ENCODE measurements around the gene GBX1. TPM values are rescaled to one million over a fixed set of nuclear protein-coding genes. Genes with fewer than 3 reads are reported as not detected.

The GBX1 gene
- total RNA-seq, 2 donors from 2014 or later = 0.31 TPM; not detected in 1

DNA sequence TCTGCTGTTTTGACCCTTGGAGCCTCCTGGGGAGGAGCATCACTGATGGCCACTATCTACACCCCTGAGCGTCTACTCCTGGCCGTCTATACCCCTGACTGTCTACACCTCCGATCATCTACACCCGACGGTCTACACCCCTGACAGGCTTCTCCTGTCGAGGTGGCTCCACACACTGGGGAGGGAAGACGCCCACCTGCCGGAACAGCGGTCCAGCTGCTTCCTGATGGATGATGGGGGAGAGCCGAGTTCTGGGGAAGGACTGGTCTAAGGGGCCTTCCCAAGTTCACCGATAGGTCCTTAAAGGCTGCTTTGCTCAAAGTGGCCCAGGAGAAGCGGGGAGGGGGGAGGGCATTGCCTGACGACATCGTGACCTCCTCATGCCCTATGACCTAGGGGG, 39.4 kb downstream of the GBX1 start:
- no peaks in the 10 kb centered on the region for H3K36me3 Mint-ChIP-seq
- no peak for DNase-seq (ENCODE audit: low spot score in 2 of 2)
- no peak for ATAC-seq
- H3K27ac Mint-ChIP-seq = no peak overlapping the region
- H3K9me3 Mint-ChIP-seq = no peaks in the 10 kb centered on the region

DNA sequence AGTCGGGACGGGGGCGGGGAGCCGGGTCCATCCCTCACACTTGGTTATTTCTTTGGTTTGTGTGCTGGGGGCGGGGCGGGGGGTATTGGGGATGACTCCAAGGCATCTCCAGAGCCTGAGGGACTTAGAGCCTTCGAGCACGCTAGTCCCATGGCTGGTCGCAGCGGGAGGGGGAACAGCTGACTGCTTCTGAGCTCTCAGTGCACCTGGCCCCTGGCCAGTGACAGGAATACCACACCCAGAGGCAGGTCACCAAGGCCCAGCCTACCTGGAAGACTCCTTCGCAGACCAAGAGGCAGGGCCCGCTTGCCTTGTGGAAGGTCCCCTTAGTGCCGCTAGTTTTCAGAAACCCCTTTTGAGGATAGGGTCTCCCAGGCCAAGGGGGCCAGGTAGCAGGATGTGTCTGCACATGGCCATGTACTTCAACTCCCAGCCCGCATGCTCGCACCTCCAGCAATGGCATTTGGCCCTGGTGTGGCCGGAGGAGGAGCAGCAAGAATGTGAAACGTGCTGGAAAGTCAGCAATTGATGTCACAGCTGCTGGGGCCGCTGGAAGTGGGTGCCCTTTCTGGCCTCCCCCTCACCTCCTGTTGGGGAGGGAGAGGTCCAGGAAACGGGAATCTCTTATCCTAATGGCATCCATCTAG, 40.9 kb downstream of the GBX1 start:
- ATAC-seq = no peak
- no peaks in the 10 kb centered on the region for H3K36me3 Mint-ChIP-seq
- H3K9me3 Mint-ChIP-seq = no peaks in the 10 kb centered on the region

DNA sequence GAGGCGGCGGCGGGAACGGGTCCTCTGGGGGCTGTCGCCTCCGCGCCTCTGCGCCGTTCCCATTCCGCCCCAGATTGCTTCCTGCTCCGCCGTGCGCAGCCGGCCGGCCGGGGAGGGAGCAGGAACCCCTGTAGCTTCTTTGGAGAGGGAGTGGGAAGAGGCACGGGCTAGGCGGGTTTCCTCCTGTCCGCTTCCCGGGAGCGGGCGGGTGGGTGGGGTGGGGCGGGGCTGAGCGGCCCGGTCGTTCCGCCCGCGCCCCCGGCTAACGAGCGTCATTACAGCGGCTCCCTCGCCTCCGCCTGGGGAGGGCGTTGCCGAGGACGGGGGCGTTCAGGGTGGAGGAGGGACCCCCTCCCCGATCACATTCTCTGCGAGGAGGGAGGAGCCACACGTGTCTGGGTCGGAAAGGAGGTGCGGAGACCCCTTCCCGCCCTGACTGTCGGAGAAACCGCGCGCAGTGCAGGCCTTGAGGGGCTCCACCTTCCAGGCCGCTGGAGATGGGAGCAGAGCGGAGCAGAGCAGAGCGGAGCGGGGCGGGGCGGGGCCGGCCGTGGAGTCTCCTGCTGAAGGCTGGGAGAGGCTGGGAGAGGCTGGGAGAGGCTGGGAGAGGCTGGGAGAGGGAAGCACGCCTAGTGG, 41.5 kb downstream of the GBX1 start:
- ATAC-seq (no peak), DNase-seq (ENCODE audit: low spot score in 2 of 2) (no peak)
- H3K36me3 Mint-ChIP-seq = no peaks in the 10 kb centered on the region
- H3K27ac Mint-ChIP-seq = no peak overlapping the region
- no peaks in the 10 kb centered on the region for H3K9me3 Mint-ChIP-seq

More for the DNA sequence above, 40.9 kb downstream of the GBX1 start:
- H3K27ac Mint-ChIP-seq = no peak overlapping the region
- DNase-seq (ENCODE audit: low spot score in 2 of 2) = no peak

DNA sequence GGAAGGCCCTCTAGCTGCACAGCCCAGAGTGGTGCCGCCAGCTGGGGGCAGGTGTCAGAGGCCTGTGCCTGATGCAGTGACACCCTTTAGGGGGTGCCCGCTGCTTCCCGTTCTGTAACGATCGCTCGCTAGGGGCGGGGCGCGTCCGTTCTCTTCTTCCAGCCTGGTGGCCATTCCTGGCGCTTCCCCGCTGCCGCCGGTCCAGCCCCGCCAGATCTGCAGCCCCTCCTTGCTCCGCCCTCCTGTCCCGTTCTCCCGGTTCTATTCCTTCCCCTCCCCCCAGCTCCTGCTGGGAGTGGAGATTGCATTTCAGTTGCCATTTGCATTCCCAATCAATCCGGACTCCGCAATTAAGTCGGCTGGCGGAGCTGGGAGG, 42.0 kb downstream of the GBX1 start:
- ATAC-seq (no peak), DNase-seq (ENCODE audit: low spot score in 2 of 2) (no peak)
- Mint-ChIP-seq H3K27ac (no peak overlapping the region), H3K9me3 (no peaks in the 10 kb centered on the region), H3K36me3 (no peaks in the 10 kb centered on the region)

DNA sequence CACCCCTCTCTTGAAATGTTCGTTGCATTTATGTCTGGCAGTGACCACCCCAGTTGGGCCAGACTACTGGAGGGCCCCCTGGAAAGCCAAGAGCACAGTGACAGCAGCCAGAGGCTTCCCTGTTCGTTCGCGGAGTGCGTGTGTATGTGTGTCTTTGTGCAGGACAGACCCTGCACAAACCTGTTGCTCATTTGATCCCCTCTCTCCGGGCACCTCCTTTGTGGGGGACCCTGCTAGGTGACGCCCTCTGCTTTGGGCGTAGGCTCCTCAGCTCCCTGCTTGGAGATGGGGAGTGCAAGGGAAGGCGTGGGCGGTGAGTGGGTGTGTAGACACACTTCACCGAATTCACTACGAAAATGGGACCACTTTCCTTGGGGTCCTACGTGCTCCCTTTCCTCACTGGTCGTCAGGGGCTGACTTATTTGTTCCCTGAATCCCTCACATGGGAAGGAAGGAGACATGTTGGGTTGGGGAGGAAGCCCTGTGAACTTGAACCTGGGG, 42.5 kb downstream of the GBX1 start:
- ATAC-seq (no peak), DNase-seq (ENCODE audit: low spot score in 2 of 2) (no peak)
- Mint-ChIP-seq H3K36me3 (no peaks in the 10 kb centered on the region), H3K9me3 (no peaks in the 10 kb centered on the region), H3K27ac (no peak overlapping the region)

DNA sequence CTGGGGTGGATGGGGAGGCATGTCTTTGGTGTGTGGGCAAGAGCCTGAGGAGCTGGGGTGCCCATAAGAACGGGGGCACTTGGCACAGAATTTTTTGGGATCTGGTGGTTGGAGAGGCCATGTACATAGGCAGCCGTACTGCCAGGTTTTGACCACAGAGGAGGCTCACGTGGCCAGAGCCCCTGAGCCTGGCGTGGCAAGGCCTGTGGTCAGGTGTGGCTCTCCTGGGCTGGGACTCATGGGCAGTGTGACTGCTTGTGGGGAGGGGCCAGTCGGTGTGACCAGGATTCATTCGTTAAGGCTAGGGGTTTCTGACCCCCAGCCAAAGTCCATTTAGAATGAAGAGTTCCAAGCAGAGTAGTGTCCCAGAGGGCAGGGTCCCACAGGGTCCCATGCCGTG, 43.0 kb downstream of the GBX1 start:
- no peak for ATAC-seq
- Mint-ChIP-seq H3K36me3 (no peaks in the 10 kb centered on the region), H3K27ac (peak overlapping the region in 1 of 2 donors; percentile 29), H3K9me3 (no peaks in the 10 kb centered on the region)
- DNase-seq (ENCODE audit: low spot score in 2 of 2) = no peak

DNA sequence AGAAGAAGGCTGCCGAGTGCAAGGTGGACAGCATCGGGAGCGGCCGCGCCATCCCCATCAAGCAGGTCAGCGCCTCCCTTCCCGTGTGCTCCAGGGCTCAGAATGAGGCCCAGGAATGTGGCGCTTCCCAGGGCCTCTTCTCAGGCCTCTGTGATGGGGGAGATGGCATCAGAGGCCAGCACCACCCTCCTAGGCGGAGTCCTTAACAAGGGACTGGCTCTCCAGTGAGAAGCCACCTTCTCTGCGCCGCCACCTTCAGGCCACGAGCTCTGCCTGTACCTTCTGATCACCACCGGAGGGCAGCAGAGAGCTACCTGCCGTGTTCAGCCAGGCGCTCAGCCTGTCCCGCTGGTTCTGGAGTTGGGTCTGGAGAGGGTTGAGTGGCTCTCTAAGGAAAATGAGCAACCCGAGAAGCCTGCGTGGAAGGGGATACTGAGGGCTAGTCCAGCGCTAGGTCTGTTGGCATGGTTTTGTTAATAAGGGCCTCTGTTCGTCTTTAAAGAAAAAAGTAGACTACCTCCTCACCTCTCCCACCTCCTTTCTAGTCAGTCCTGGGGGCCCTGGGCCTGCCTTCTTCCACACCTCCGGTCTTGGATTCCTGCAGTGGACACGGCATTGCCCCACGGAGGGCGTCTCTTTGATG, 43.6 kb downstream of the GBX1 start:
- Mint-ChIP-seq H3K36me3 (no peaks in the 10 kb centered on the region), H3K27ac (peak overlapping the region in 1 of 2 donors; percentile 29), H3K9me3 (no peaks in the 10 kb centered on the region)
- peak; percentile 78 to 90 for DNase-seq (ENCODE audit: low spot score in 2 of 2)
- ATAC-seq = peak; percentile 94

DNA sequence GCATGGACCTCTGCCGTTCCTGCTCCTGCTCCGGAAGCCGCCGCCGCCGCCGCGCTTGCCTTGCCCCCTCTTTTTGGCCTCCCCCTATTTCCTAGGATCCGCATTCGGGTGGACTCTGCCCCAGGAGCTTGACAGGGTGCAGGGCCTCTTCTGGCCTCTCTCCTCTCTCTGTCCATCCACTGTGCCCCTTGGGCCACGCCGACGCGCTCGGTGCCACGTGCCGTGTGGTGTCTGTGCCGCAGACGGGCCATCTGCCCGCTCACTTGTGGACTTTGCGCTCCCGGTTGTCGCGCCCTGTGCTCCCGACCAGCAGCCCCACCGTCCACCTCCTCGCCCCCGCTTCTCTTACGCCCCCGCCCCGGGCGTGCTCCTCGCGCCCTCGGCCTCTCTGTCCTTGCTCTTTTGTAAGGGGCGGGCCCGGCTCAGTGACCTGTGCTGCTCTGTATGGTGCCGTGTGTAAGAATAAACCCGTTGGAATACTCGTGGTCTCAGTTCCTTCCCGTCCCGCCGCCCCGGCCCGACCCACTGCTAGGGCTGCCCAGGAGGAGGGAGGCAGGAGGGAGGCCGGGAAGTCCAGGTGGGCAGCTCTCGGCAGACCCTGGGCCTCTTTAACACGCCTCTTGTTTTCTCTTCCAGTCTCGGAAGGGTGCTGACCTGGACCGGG, 44.2 kb downstream of the GBX1 start:
- ATAC-seq (peak in 1 of 2 donors; percentile 6), DNase-seq (ENCODE audit: low spot score in 2 of 2) (no peak)
- Mint-ChIP-seq H3K36me3 (no peaks in the 10 kb centered on the region), H3K27ac (no peak overlapping the region), H3K9me3 (no peaks in the 10 kb centered on the region)

DNA sequence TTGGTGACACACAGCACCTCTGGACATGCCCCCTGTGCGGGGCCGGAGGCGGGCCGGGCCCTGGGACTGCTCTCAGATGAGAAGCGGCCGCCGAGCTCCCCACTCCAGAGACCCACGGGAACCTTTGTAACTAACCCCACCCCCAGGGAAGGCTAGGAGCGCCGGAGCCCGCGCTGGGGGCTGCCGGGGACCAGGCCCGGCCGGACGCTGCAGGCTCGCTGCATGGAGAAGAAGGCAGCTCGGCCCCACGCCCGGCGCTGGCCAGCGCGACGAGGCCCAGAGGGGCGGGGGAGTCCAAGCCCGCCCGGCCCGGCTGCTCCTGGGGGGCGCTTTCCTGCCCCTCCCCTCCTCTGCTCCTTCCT, 44.7 kb downstream of the GBX1 start:
- DNase-seq (ENCODE audit: low spot score in 2 of 2) = no peak
- Mint-ChIP-seq H3K27ac (no peak overlapping the region), H3K9me3 (no peaks in the 10 kb centered on the region), H3K36me3 (no peaks in the 10 kb centered on the region)
- ATAC-seq = no peak

DNA sequence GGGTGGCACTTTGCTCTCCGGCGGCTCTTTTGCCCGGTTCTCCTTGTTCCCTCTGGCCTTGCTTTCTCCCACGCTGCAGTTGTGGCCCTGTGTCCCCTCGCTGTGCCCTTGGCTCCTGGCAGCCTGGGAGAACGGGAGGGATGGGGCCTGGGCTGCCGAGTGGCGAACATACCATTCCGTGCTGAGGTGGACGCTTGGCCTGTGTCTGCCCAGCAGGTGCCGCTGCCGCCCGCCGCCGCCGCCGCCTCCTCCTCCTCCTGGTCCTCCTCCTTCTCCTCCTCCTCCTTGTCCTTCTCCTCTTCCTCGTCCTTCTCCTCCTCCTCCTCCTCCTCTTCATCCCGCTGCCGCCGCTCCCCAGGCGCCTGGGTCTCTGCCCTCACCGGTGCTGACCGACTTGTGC, 45.2 kb downstream of the GBX1 start:
- no peak for DNase-seq (ENCODE audit: low spot score in 2 of 2)

DNA sequence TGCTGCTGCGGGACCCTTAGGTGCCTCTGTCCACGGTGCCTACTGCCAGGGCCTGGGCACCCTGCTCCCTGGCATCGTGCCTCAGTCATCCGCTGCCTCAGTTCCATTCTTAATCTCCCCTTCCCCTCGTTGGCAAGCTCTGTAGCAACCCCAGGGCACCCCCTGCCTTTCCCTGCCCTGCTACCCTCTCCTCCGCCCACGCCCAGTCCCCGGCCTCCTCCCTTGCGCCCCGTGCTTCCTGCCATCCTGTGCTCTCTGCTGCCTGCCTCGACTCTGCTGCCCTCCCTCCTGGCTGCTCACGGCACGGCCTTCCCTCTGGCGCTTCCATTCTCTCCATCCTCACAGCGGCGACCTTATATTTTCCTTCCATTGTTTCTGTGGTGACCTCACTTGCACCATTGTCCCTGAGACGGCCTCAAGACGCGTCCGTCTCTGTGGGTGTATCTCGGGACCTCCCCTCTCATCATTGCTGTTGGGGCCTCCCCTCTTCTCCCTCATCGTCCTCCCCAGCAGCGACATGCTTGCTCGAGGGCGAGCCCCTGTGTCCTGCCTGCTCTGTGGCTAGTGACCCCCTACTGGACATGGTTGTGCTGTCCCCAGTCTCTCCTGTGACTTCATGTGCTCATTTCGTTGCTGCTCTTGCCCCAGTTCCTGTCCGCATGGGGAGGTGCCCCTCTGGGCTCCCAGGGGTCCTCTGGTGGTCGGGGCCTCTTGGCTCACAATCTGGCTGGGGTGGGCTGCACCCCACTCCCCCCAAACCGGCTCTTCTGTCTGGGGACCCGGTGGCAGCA, 45.9 kb downstream of the GBX1 start:
- Mint-ChIP-seq H3K36me3 (no peaks in the 10 kb centered on the region), H3K27ac (no peak overlapping the region)
- ATAC-seq = no peak

More for the DNA sequence above, 45.2 kb downstream of the GBX1 start:
- no peak for ATAC-seq
- Mint-ChIP-seq H3K27ac (no peak overlapping the region), H3K36me3 (no peaks in the 10 kb centered on the region), H3K9me3 (no peaks in the 10 kb centered on the region)

DNA sequence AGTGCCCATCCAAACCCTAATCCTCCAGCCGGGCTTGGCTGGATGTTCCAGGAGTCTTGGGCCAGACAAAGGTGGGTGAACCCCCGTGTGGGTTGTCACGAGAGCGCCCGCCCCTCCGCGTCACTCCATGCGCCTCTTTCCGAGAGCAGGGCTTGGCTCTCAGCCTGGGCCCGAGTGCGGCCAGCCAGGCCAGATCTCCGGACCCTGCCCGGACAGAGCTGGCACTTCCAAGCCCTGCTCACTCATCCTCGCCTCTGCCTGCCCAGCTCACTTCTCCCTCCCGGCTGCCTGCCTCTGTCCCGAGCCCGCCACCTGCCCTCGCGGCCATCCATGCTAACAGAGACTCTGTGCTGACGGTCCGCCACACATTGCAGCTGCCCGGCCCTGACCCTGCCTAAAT, 46.6 kb downstream of the GBX1 start:
- ATAC-seq = no peak
- no peaks in the 10 kb centered on the region for H3K9me3 Mint-ChIP-seq
- H3K36me3 Mint-ChIP-seq = no peaks in the 10 kb centered on the region
- no peak overlapping the region for H3K27ac Mint-ChIP-seq
- DNase-seq (ENCODE audit: low spot score in 2 of 2) = no peak

More for the DNA sequence above, 45.9 kb downstream of the GBX1 start:
- no peak for DNase-seq (ENCODE audit: low spot score in 2 of 2)
- no peaks in the 10 kb centered on the region for H3K9me3 Mint-ChIP-seq

DNA sequence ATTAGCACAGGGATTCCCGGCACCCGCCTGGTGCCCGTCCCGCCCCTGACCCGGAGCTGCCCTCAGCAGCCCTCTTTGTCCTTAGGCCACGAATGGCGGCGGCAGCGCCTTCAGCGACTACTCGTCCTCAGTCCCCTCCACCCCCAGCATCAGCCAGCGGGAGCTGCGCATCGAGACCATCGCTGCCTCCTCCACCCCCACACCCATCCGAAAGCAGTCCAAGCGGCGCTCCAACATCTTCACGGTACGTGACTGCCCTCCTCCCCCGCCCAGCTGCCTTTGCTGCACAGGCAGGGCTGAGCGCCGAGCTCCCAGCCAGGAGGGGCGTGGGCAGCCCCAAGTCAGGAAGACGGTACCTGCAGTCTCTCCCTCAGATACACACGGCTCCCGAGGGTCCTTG, 47.6 kb downstream of the GBX1 start:
- ATAC-seq (no peak), DNase-seq (ENCODE audit: low spot score in 2 of 2) (no peak)
- Mint-ChIP-seq H3K27ac (no peak overlapping the region), H3K9me3 (no peaks in the 10 kb centered on the region), H3K36me3 (no peaks in the 10 kb centered on the region)

DNA sequence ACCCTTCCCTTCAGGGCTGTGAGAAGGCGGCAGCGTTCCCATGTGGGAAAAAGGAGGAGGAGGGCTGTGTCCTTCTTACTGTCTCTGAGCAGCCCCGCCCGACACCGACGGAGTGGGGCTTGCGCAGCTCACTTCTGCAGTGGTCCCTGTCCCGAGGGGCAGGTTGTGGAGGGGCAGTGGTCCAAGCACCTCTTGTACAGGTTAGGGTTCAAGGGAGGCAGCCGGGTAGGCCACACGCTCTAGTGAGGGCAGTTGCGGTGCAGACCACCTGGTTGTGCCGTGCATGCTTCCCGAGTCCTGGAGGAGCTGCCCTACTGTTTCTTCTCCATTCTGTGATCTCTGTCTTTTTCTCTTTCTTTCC, 48.5 kb downstream of the GBX1 start:
- H3K27ac Mint-ChIP-seq = no peak overlapping the region
- no peaks in the 10 kb centered on the region for H3K36me3 Mint-ChIP-seq
- ATAC-seq (no peak), DNase-seq (ENCODE audit: low spot score in 2 of 2) (no peak)
- no peaks in the 10 kb centered on the region for H3K9me3 Mint-ChIP-seq

DNA sequence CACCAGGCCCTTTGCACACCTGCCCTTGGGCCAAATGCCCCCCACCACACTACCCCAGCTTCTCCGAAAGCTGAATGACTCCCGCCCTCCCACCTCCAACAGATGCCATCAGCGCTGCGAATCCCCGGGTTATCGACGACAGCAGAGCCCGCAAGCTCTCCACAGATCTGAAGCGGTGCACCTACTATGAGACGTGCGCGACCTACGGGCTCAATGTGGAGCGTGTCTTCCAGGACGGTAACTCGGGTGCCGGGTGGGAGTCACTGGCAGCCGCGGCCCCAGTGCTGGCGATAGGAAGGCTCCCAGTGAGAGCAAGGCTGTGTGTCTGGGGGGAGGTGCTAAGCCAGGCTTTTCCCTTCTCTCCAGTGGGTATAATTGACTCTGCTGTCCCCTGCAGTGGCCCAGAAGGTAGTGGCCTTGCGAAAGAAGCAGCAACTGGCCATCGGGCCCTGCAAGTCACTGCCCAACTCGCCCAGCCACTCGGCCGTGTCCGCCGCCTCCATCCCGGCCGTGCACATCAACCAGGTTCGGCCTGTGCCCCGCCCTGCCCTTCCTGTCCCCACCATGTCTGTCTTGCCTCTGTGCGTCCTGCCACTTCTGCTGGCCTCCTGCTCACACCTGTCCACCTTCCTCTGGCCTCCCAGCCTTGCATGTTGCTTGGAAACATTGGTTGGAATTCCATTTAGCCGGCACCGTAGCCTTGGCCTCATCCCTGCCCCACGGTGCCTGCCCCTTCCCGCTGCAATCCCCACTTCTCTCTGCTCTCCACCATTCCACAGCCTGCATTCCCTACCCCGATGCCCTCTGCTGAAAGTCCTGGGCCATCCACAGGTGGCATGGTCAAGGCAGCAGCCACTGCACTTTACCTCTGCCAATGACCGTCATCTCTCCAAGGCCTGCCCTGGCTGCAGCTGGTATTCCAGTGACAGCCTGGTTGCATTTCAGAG, 49.1 kb downstream of the GBX1 start:
- H3K36me3 Mint-ChIP-seq = no peaks in the 10 kb centered on the region
- no peak overlapping the region for H3K27ac Mint-ChIP-seq
- DNase-seq (ENCODE audit: low spot score in 2 of 2) (no peak), ATAC-seq (no peak)
- H3K9me3 Mint-ChIP-seq = no peaks in the 10 kb centered on the region

DNA sequence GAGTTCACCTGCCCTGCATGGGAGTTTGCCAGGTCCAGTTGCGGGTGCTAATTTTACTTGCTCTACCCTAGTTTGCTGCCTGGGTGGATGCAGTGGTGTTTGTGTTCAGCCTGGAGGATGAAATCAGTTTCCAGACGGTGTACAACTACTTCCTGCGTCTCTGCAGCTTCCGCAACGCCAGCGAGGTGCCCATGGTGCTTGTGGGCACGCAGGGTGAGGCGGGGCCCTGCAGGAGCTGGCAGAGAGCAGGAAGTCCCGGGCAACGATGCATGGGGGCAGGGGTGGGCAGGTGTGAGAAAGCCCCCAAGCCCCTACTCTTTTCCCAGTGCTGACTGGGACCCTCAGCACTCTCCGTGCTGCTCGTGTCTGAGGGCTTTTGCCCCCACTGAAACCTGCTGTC, 49.9 kb downstream of the GBX1 start:
- Mint-ChIP-seq H3K9me3 (no peaks in the 10 kb centered on the region), H3K27ac (no peak overlapping the region), H3K36me3 (no peaks in the 10 kb centered on the region)
- ATAC-seq (no peak), DNase-seq (ENCODE audit: low spot score in 2 of 2) (no peak)

Measured in activated naive CD4-positive, alpha-beta T cell treated with anti-CD3 and anti-CD28 coated beads, Interleukin-2, amount 50 U/mL, for 72 hours (primary cell).